RPMI7951 (cell line): ENCODE results near the gene NLRC3. TPM values are rescaled to one million over a fixed set of nuclear protein-coding genes. Genes with fewer than 3 reads are reported as not detected.
"Not testable (repeated sequence)": the region's sequence is repeated elsewhere in the genome, so short reads cannot be mapped to it uniquely, and the experiment has no call there.

Source experiments
- DNase-seq: peaks from one replicate; pipeline ENCODE4 v3.0.0-alpha.2; 2012; ENCODE audit warnings: low read depth
- total RNA-seq: library from RNA; depleted of rRNA; stranded (reverse); fragments of >200 nt; shearing (Covaris generic); gene quantifications from 2 replicates; pipeline ENCODE4 v1.2.3, GENCODE V29; 2014; rRNA removed

Gene NLRC3
- 0.12 TPM in 1 of 2 replicates, not detected in the other for total RNA-seq

GRCh38 chr16:3577302-3577752, at the start of gene NLRC3:
Gene NLRC3 (minus strand): TSS chr16:3577403. CDS start chr16:3565036, 12,367 bp downstream.
- no peak for DNase-seq

GRCh38 chr16:3625911-3626732, 48.9 kb upstream of the NLRC3 start:
- no peak for DNase-seq

- no peak for DNase-seq
Observed at GRCh38 chr16:3625331-3625730, 48.1 kb upstream of the NLRC3 start.

GRCh38 chr16:3623642-3624041, 46.4 kb upstream of the NLRC3 start:
- DNase-seq, result no peak

- DNase-seq, result peak; percentile 41
Observed at GRCh38 chr16:3618769-3619141, 41.6 kb upstream of the NLRC3 start.

- DNase-seq, result no peak
Observed at GRCh38 chr16:3612510-3613466, 35.6 kb upstream of the NLRC3 start.

- peak; percentile 84 for DNase-seq
Observed at GRCh38 chr16:3611146-3611975, 34.2 kb upstream of the NLRC3 start, which contains the start of gene SLX4. Gene SLX4 (minus strand): TSS chr16:3611606. CDS start chr16:3608964, 2,642 bp downstream.

GRCh38 chr16:3610698-3611145, 33.5 kb upstream of the NLRC3 start:
- DNase-seq, result no peak

- DNase-seq, result no peak
Observed at GRCh38 chr16:3609895-3610697, 32.9 kb upstream of the NLRC3 start.

GRCh38 chr16:3608976-3609375, 31.8 kb upstream of the NLRC3 start:
- not testable (repeated sequence) for DNase-seq

GRCh38 chr16:3608069-3608468, 30.9 kb upstream of the NLRC3 start:
- DNase-seq, result no peak

GRCh38 chr16:3607634-3608033, 30.4 kb upstream of the NLRC3 start:
- DNase-seq, result no peak

GRCh38 chr16:3607161-3607560, 30.0 kb upstream of the NLRC3 start:
- no peak for DNase-seq

GRCh38 chr16:3606441-3606840, 29.2 kb upstream of the NLRC3 start:
- no peak for DNase-seq

- DNase-seq, result no peak
Observed at GRCh38 chr16:3602320-3602653, 25.1 kb upstream of the NLRC3 start.

- no peak for DNase-seq
Observed at GRCh38 chr16:3601614-3602319, 24.6 kb upstream of the NLRC3 start.

GRCh38 chr16:3599922-3600321, 22.7 kb upstream of the NLRC3 start:
- no peak for DNase-seq

GRCh38 chr16:3599121-3599520, 21.9 kb upstream of the NLRC3 start:
- DNase-seq, result no peak

- DNase-seq, result no peak
Observed at GRCh38 chr16:3598236-3598635, 21.0 kb upstream of the NLRC3 start.

- no peak for DNase-seq
Observed at GRCh38 chr16:3597676-3598075, 20.5 kb upstream of the NLRC3 start.
